ENCODE results near the gene ZNF76.

Gene ZNF76
- total RNA-seq: 31.5 to 62.9 (median 52.9) reads per million in 3 experiments

GRCh38 chr6:35259194-35259947 lies at the start of gene ZNF76:
ZNF76 (plus strand) TSS chr6:35259735; CDS start chr6:35281152, 21,417 bp downstream.
- DNase-seq: peak; percentile 94

GRCh38 chr6:35213298-35213791 lies 46.2 kb upstream of the ZNF76 start:
- DNase-seq: no peak

GRCh38 chr6:35213824-35214756 lies 45.4 kb upstream of the ZNF76 start, which contains the start of gene SCUBE3:
SCUBE3 (plus strand) TSS chr6:35213956; CDS start chr6:35214419, 463 bp downstream.
- DNase-seq: no peak

- no peak for DNase-seq
These were observed 44.5 kb upstream of the ZNF76 start for GRCh38 chr6:35214869-35215664.

- no peak for DNase-seq
These were observed 43.7 kb upstream of the ZNF76 start for GRCh38 chr6:35215665-35216411.

- no peak for DNase-seq
These were observed 43.2 kb upstream of the ZNF76 start for GRCh38 chr6:35216412-35216732.

- DNase-seq: no peak
These were observed 42.4 kb upstream of the ZNF76 start for GRCh38 chr6:35216851-35217811.

GRCh38 chr6:35218021-35218420 lies 41.5 kb upstream of the ZNF76 start:
- no peak for DNase-seq

- no peak for DNase-seq
These were observed 41.1 kb upstream of the ZNF76 start for GRCh38 chr6:35218456-35218855.

GRCh38 chr6:35219683-35220326 lies 39.7 kb upstream of the ZNF76 start:
- no peak for DNase-seq

- DNase-seq: no peak
These were observed 38.8 kb upstream of the ZNF76 start for GRCh38 chr6:35220711-35221110.

- DNase-seq: no peak
These were observed 36.1 kb upstream of the ZNF76 start for GRCh38 chr6:35223396-35223795.

GRCh38 chr6:35224720-35225119 lies 34.8 kb upstream of the ZNF76 start:
- no peak for DNase-seq

GRCh38 chr6:35228481-35228880 lies 31.1 kb upstream of the ZNF76 start:
- DNase-seq: no peak

GRCh38 chr6:35229304-35229703 lies 30.2 kb upstream of the ZNF76 start:
- no peak for DNase-seq

- DNase-seq: no peak
These were observed 29.0 kb upstream of the ZNF76 start for GRCh38 chr6:35230498-35230897.

- DNase-seq: no peak
These were observed 28.6 kb upstream of the ZNF76 start for GRCh38 chr6:35230950-35231349.

- DNase-seq: no peak
These were observed 28.0 kb upstream of the ZNF76 start for GRCh38 chr6:35231563-35231962.

- no peak for DNase-seq
These were observed 24.6 kb upstream of the ZNF76 start for GRCh38 chr6:35234901-35235300.

GRCh38 chr6:35236223-35236622 lies 23.3 kb upstream of the ZNF76 start:
- no peak for DNase-seq
